Activated CD4-positive, CD25-positive, alpha-beta regulatory T cell treated with anti-CD3 and anti-CD28 coated beads, Interleukin-2, amount 50 U/mL, for 24 hours (primary cell): ENCODE results near the gene STEAP3.

Experiments
- ATAC-seq, 2 donors: fragments of 150-1000 bp; cut with Tn5 transposase; one replicate each; pipeline ENCODE4 v1.10.0; 2021; ENCODE audit warnings: mild to moderate bottlenecking in 1 of 2, moderate library complexity in 1 of 2

Gene STEAP3

GRCh38 chr2:119198240-119198840, 25.3 kb upstream of the STEAP3 start:
- ATAC-seq = no peak

GRCh38 chr2:119201815-119202214, 21.8 kb upstream of the STEAP3 start:
- no peak for ATAC-seq

- ATAC-seq = no peak
Observed at GRCh38 chr2:119202610-119203310, 20.9 kb upstream of the STEAP3 start.

- no peak for ATAC-seq
Observed at GRCh38 chr2:119204525-119204924, 19.1 kb upstream of the STEAP3 start.

GRCh38 chr2:119205001-119205706, 18.5 kb upstream of the STEAP3 start:
- no peak for ATAC-seq

- ATAC-seq = no peak
Observed at GRCh38 chr2:119206201-119206600, 17.4 kb upstream of the STEAP3 start.

- ATAC-seq = no peak
Observed at GRCh38 chr2:119207447-119207846, 16.2 kb upstream of the STEAP3 start.

- ATAC-seq = no peak
Observed at GRCh38 chr2:119208791-119209203, 14.8 kb upstream of the STEAP3 start.

- ATAC-seq = no peak
Observed at GRCh38 chr2:119212139-119212800, 11.4 kb upstream of the STEAP3 start.

- ATAC-seq = no peak
Observed at GRCh38 chr2:119214453-119215037, 9.1 kb upstream of the STEAP3 start.

- ATAC-seq = no peak
Observed at GRCh38 chr2:119216994-119217393, 6.6 kb upstream of the STEAP3 start.

- ATAC-seq = no peak
Observed at GRCh38 chr2:119218478-119219064, 5.1 kb upstream of the STEAP3 start.

- no peak for ATAC-seq
Observed at GRCh38 chr2:119219873-119220272, 3.8 kb upstream of the STEAP3 start.

- ATAC-seq = no peak
Observed at GRCh38 chr2:119220720-119221301, 2.8 kb upstream of the STEAP3 start.

GRCh38 chr2:119221609-119222008, 2.0 kb upstream of the STEAP3 start:
- ATAC-seq = no peak

GRCh38 chr2:119222213-119222612, 1.4 kb upstream of the STEAP3 start:
- ATAC-seq = no peak

- no peak for ATAC-seq
Observed at GRCh38 chr2:119222863-119223520, 642 bp upstream of the STEAP3 start.

- ATAC-seq = no peak
Observed at GRCh38 chr2:119224391-119225104, 914 bp downstream of the STEAP3 start.

- no peak for ATAC-seq
Observed at GRCh38 chr2:119225105-119225865, 1.7 kb downstream of the STEAP3 start.

- no peak for ATAC-seq
Observed at GRCh38 chr2:119225926-119226325, 2.3 kb downstream of the STEAP3 start.
